Limb (tissue), 2 donors: ENCODE results near the gene NATD1.
A peak's percentile ranks its signal among the peaks of the same experiment; 100 is the strongest.

ENCODE experiments used
- DNase-seq, 2 donors: peaks; one replicate each; pipeline ENCODE4 v3.0.0-alpha.2; 2016; ENCODE audit errors: extremely low spot score in 2 of 2

Gene NATD1

DNA sequence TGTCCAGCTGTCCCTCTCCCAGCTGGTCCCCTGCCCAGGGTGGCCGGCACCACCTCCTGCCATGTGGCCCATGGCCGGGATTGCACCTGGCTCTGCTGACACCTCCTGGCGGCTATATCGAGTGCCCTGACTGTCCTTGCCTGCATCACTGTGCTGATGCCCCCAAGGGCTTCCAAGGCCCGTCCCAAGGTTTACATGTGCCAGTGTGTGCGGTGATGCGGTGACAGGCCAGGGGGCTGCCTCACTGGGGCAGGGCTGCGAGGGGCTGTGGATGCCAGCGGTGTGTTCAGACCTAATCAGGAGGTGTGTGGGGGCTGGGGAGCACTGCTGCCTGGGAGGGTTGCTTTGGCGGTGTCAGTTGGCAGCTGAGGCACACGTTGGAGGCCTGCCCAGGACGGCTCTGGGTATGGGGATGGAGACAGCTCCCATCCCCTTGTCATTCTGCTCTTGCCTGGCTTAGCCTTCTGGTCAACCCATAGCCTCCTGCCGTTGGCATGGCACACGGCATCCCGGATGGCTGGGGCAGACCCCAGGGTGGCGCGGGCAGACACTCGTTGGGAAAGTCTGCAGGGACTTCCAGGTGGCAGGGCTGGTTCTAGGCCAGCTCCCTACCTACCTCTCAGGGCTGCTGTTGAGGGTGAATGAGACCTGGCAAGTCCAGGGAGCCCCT lies 36.8 kb upstream of the NATD1 start:
- DNase-seq = no peak

DNA sequence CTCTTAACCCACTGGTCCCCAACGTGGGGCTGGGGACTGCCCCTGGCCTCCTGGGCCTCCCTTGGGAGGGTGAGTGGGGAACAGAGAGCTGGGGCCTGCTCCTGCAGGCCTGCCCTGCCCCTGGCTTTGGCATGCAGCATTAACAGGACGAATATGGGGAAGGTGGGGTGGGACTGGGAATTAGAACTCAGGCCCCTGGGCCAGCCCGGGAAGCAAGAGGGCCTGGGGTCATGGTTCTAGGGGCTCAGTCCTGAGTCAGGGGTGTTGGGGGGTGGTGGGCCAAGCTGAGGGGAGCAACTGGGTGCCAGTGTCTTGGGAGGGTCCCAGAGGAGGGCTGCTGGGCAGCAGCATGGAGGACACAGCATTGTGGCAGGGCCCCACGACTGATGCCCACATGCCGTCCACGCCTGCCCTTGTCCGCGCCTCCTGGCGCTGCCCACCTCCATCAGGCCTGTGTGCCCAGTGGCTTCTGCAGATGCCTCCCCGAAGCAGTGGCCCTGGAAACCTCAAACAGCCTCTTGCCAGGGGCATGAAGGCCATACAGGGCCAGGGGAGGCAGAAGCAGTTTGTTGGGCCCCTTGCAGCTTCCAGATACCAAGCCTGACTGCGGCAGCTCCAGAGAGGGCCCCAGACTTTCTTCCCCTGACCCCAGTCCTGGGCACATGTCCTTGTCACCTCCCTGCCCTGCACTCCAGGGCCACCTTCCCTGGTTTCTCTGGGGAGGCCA lies 36.1 kb upstream of the NATD1 start:
- no peak for DNase-seq

DNA sequence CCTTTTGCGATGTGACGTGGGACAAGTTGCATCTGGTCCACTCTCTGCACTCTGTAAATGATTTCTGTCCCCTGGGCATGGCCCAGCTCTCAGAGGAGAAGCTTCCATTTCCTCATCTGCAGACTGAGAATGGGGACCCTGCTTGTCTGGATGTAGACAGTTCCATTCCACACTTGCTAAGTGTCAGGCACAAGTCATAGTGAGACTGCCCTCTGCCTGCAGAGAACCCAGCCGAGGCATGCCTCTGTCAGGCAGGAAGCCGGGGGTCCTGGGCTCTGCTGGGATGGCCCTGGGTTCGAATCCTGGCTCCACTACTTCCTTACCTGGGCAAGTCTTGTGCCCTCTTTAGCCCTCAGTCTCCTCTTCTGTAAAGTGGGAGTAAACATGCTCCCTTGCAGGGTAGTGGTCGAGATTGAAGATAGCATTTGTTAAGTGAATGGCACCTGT lies 35.4 kb upstream of the NATD1 start:
- DNase-seq = no peak

- DNase-seq = no peak
These were observed 34.7 kb upstream of the NATD1 start for GRCh38 chr17:21287703-21288449.

DNA sequence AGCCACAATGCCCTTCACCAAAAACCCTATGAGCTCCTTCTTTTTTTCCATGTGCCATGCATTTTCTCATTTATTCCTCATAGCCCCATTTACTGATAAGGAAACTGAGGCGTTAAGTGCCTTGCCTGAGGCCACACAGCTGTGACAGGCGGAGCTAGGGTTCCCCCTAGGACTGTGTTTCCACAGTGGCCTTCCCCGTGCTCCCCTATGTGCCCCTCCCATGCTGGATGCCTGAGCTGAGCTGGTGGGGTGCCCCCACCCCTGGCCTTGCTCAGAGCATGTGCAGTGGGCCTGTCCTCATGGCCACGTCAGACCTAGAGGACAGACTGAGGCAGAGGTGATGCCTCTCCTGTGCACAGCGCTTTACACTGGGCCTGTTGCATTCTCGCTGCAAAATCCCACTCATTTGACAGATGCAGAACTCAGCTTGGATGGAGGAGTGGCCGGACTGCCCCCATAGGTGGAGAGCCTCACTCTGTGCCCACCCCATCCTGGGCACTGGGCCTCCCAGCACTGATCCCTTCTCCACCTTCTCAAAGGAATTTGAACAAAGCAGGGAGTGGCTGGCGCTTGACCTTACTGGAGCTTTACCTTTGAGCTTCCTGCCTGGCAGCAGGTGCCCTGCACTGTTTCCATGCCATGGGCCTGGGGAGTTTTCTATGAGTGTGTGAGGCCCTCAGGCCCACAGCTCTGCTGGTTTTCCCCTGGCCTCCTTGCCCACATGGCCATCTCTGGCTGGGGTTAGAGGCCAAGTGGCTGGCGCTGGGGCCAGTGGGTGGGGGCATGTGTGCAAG lies 33.9 kb upstream of the NATD1 start:
- DNase-seq = no peak

DNA sequence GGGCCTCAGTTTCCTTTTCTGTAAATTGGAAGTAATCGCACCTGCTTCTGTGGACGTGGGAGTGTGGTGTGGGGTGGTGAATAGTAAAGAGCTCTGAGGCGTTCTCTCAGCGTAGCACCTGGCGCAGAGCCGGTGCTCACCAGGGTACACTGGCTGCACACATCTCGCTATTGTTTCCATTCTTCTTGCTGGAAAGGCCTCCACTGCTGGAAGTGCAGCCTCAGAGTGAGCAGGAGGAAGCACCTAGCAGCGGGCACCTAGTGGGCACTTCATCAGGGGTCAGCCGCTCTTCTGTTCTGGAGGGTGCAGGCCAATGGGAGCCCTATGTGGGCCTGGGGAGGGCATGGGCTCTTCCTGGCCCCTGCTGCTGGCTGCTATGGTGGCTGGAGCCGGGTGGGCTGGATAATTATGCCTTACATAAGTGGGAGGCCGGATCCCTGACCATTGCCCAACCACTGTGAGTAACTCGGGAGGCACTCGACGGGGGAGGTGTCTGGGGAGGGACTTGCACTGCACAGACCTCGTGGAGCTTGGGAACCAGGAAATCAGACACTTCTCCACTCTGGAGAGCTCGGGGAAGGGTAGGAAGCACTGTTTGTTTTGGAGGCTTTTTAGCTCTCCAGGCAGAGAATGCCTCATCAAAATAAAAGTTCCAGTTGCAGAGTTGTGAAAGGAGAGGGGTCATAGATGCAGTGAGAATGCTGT lies 33.0 kb upstream of the NATD1 start:
- peak; percentile 58 to 65 for DNase-seq

GRCh38 chr17:21285164-21286065 lies 32.2 kb upstream of the NATD1 start:
- no peak for DNase-seq

GRCh38 chr17:21284319-21285163 lies 31.3 kb upstream of the NATD1 start, which contains the start of gene MAP2K3:
MAP2K3 (plus strand) TSS chr17:21284711; CDS start chr17:21284921, 210 bp downstream.
- DNase-seq = peak; percentile 98

DNA sequence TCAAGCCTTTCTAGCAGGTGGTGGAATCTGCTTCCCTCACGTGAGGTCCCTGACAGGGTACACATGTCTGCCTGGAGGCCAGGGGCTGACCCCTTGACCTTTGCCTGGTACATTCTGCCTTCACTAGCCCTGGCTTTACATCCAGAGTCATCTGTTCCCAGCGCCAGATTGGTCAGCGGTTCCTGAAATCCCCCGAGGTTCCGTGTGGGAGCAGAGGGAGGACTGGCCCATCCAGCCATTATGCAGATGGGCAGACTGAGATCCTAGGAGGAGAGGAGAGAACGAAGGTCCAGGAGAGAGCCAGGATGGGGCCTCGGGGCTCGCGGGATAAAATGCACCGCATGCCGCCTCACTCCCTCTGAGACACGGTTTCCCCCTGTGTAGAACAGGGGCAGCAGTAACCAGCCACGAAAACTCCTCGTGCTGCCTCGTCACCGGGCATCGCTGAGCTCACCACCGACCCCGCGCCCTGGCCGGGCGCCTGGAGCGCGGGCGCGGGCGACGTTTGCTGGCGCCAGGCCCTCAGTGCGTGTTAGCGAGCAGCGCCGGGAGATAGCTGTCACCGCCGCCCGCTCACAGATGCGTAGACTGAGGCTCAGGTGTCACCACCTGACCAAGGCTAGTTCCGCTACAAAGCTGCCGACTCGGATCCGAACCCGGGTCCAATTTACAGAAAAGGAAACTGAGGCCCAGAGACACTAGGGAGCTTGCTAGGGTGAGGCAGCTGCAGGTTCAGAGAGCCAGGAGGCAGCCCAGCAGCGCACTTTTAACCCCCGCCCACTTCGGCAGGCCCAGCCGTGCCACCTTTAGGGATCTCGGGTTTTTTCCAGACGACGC lies 30.5 kb upstream of the NATD1 start:
- no peak for DNase-seq

- no peak for DNase-seq
These were observed 29.6 kb upstream of the NATD1 start for GRCh38 chr17:21282850-21283249.

- no peak for DNase-seq
These were observed 29.0 kb upstream of the NATD1 start for GRCh38 chr17:21282231-21282630.

DNA sequence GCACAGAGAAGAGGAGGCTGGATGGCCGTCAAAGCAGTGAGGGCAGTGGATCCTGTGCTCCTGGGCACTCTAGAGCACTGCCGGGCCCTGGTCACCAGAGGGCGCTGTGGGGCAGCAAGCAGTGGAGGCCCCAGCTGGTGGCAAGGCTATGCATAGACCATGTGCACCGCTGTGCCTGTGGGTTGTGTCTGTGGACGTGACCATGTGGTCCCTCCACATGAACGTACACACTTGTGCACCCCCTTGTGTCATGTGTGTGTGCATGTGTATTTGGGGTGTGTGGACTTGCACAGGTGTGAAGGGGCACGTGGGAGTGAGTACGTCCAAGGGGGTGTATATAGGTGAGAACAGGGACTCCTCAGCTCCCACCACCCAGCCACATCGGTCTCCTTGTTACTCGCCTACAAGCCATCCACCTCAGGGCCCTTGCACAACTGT lies 26.9 kb upstream of the NATD1 start:
- DNase-seq = peak; percentile 64 to 88

DNA sequence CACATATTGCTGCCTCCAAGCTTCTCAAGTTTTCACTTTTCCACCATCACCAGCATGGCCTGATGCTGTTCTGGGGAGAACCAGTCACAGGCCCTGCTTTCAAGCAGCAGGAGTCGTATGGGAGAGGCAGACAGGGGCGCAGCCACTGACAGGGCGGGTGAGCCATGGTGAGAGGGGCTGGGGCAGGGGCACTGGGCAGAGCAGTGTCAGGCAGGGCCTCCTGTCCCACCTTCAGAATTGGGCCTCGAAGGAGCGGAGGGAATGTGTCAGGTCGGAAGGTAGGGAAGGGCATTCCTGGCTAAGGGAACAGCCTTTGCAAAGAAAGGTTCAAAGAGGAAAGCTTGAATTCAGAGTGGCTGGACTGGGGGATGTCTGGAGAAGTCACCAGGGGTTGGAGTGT lies 26.4 kb upstream of the NATD1 start:
- no peak for DNase-seq

DNA sequence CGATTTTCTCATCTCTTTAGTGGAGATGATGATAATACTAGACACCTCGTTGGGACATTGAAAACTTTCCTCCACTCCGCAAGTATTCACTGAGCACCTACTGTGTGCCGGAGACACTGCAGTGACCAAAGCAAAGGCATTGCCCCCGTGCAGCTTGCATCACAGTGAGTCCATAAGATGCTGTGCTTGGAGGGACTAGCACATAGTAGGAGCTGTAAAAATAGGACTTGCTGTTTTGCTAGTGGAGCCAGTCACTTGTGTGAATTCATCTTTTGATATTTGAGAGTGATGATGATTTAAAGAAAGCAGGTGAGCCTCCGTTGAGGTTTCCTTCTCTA lies 26.0 kb upstream of the NATD1 start:
- no peak for DNase-seq

DNA sequence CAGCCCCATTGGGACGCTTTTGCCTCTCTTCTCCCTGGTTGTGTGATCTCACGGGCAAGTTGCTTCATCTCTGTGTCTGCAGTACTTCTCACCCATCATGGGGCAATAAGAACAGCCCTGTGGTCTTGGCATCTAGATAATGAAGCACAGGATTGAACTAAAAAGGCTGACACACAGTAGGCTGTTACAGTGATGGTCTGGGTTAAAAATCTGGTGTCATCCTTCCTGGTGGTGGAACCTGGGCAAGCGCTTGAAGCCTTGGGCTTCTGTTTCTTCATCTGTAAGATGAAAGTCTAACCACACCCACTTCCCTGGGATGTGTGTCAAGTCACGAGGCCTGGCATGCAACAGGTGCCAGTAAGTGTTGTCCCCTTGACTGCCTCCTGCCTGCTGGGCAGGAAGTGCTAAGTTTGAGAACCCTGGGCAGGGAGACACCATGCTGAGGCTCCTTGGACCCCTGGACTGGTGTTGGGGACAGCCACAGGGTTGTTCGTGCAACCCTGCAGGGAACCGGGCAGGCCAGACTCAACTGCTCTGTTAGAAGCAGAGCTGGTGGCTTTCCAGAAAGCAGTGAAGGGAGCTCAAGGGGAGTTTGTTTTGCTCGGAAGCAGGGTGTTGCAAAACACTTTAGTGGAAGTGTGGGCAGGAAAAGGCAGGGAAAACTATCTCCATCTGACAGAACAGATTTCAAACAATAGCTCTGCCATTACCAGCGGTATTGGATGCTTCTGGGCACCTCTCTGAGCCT lies 25.4 kb upstream of the NATD1 start:
- no peak for DNase-seq

- DNase-seq = no peak
These were observed 24.1 kb upstream of the NATD1 start for GRCh38 chr17:21277332-21277731.

GRCh38 chr17:21276264-21276588 lies 23.0 kb upstream of the NATD1 start:
- no peak for DNase-seq
